HFFc6 (cell line): Measurements from ENCODE around the gene FAT1. TPM values are rescaled to one million over a fixed set of nuclear protein-coding genes. Genes with fewer than 3 reads are reported as not detected.
"Not testable (repeated sequence)": the region's sequence is repeated elsewhere in the genome, so short reads cannot be mapped to it uniquely, and the experiment has no call there.

Experiments used
- DNase-seq: peaks from one replicate; pipeline ENCODE4 v3.0.0-alpha.2; 2018
- H3K27ac Mint-ChIP-seq: 2 replicates; pipeline ENCODE4 v1.8.0; 2020; ENCODE audit warnings: mild to moderate bottlenecking, mixed read lengths
- H3K27me3 Mint-ChIP-seq: 2 replicates; pipeline ENCODE4 v1.8.0; 2021; ENCODE audit warnings: mild to moderate bottlenecking, moderate library complexity, mixed read lengths; ENCODE audit not compliant: insufficient read depth
- H3K36me3 Mint-ChIP-seq: 2 replicates; pipeline ENCODE4 v1.8.0; 2021; ENCODE audit warnings: low read depth, mixed read lengths
- H3K4me1 Mint-ChIP-seq: 2 replicates; pipeline ENCODE4 v1.8.0; 2020; ENCODE audit warnings: low read depth, mixed read lengths
- H3K4me3 Mint-ChIP-seq: 2 replicates; pipeline ENCODE4 v1.8.0; 2020; ENCODE audit warnings: mild to moderate bottlenecking, moderate library complexity, mixed read lengths
- H3K9me3 Mint-ChIP-seq: 2 replicates; pipeline ENCODE4 v1.8.0; 2020; ENCODE audit warnings: mild to moderate bottlenecking, mixed read lengths
- CTCF ChIP-seq: fragments of 200-600 bp; sonication (generic); IDR thresholded peaks from 2 replicates; pipeline ENCODE4 v1.5.0; 2021; ENCODE audit warnings: antibody characterized with exemption, mild to moderate bottlenecking
- total RNA-seq, 6 experiments: library from RNA; stranded (reverse); fragmentation: NEBNext Ultra II Directional; extraction: Animal tissue kit (Norgen Biotek cat#: 25700); gene quantifications; 2 replicates in 1 of 6; 3 replicates in 5 of 6; pipeline ENCODE4 v1.2.3, GENCODE V29; 2021

The FAT1 gene
- total RNA-seq, 6 experiments from 2014 or later: 238 to 483 (median 287) TPM

- peaks cover 3% of the 10 kb centered on the region for H3K27me3 Mint-ChIP-seq
- H3K27ac Mint-ChIP-seq: no peak overlapping the region
- H3K4me3 Mint-ChIP-seq: no peak overlapping the region
- no peak for TF ChIP-seq CTCF
- peaks cover 4% of the 10 kb centered on the region for H3K36me3 Mint-ChIP-seq
- H3K9me3 Mint-ChIP-seq: no peaks in the 10 kb centered on the region
- peaks cover 34% of the 10 kb centered on the region for H3K4me1 Mint-ChIP-seq
- no peak for DNase-seq
These were observed 37.7 kb upstream of the FAT1 start for GRCh38 chr4:186761393-186761792.

DNA sequence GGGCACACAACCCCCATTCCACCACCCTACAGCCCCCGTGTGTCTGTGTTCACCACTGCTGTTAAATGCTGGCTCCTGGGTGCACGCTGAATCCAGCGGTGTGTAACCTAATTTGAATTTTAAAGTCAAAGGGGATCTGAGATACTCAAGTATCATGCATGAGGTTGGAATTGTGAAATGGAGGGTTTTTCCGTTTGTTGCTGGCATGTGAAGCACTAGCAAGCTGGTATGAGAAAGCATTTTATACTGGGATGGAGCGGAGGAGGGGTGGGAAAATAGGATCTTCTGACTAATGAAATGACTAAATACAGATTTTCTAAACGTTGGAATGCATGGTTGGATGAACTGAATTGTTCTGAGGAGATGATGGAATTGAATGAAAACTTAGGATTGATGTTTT is 36.9 kb upstream of the FAT1 start:
- Mint-ChIP-seq H3K4me1 (peaks cover 28% of the 10 kb centered on the region), H3K27me3 (peaks cover 5% of the 10 kb centered on the region; the same call in 1 of the 2 replicates), H3K9me3 (no peaks in the 10 kb centered on the region), H3K36me3 (peaks cover 4% of the 10 kb centered on the region), H3K27ac (peak overlapping the region; percentile 78), H3K4me3 (no peak overlapping the region)
- peak; percentile 77 for DNase-seq
- no peak for TF ChIP-seq CTCF

DNA sequence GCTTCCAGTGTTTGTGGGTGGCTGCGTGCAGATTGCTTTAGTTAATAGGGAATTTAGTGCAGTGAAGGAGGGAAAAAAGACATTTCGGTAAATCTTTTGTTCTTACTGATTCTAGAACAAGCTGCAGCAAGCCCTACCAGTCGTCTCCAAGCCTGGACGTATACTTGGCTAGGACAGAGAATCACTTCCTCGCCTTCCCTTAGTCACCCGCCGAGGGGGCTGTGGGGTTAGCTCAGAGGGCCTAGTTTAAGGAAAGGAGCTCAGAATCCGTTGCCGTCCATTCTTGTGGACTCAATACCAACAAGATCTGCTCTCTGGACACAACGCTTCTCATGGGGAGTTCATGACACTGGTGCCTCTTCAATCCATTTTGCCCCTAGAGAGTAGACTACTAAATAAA is 36.3 kb upstream of the FAT1 start:
- Mint-ChIP-seq H3K9me3 (no peaks in the 10 kb centered on the region), H3K36me3 (peaks cover 4% of the 10 kb centered on the region), H3K4me1 (peaks cover 22% of the 10 kb centered on the region), H3K27me3 (peaks cover 5% of the 10 kb centered on the region; the same call in 1 of the 2 replicates), H3K4me3 (no peak overlapping the region), H3K27ac (no peak overlapping the region)
- TF ChIP-seq CTCF: no peak
- DNase-seq: no peak

GRCh38 chr4:186758929-186759682 is 35.5 kb upstream of the FAT1 start:
- H3K36me3 Mint-ChIP-seq: peaks cover 4% of the 10 kb centered on the region
- no peaks in the 10 kb centered on the region for H3K9me3 Mint-ChIP-seq
- DNase-seq: no peak
- no peak overlapping the region for H3K27ac Mint-ChIP-seq
- H3K27me3 Mint-ChIP-seq: peaks cover 5% of the 10 kb centered on the region; the same call in 1 of the 2 replicates
- no peak overlapping the region for H3K4me3 Mint-ChIP-seq
- H3K4me1 Mint-ChIP-seq: peaks cover 15% of the 10 kb centered on the region
- TF ChIP-seq CTCF: no peak

DNA sequence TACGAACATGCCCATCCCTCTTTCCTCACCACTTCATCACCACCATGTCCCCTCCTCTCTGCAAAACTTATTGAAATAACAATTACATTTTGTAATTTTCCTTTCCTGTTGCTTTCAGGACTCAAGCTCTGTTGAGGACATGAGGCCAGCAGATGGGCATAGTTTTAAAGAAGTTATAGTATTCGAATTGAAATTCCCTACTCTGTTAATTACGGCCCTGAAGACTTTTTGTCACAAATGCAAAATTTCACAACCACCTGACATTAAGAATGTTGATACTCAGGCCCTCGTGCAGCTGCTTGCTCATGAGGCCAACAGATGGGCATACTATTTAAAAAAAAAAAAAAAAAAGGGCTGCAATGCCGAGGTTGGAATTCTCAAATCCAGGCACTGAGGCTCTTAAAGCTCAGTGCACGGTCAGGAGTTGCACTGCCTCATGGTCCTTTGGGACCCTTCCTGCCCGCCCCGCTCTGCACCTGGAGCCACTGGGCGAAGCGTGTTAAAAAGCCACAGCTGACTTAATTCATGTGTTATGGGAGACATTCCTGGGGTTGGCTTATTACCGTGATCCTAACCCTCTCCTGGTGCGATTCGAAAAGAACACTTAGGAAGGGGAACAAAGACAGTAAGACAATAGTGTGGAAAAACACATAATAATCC is 34.2 kb upstream of the FAT1 start:
- H3K36me3 Mint-ChIP-seq: peaks cover 4% of the 10 kb centered on the region
- no peak for TF ChIP-seq CTCF
- H3K4me1 Mint-ChIP-seq: peaks cover 13% of the 10 kb centered on the region
- DNase-seq: no peak
- no peak overlapping the region for H3K27ac Mint-ChIP-seq
- H3K27me3 Mint-ChIP-seq: peaks cover 5% of the 10 kb centered on the region; the same call in 1 of the 2 replicates
- no peaks in the 10 kb centered on the region for H3K9me3 Mint-ChIP-seq
- H3K4me3 Mint-ChIP-seq: no peak overlapping the region

GRCh38 chr4:186756550-186756949 is 32.9 kb upstream of the FAT1 start:
- H3K4me3 Mint-ChIP-seq, H3K27ac Mint-ChIP-seq, H3K9me3 Mint-ChIP-seq, H3K36me3 Mint-ChIP-seq, H3K27me3 Mint-ChIP-seq, DNase-seq: not testable (repeated sequence)
- H3K4me1 Mint-ChIP-seq: peaks cover 13% of the 10 kb centered on the region
